Neural cell (in vitro differentiated cells): ENCODE results near the gene BIN2. TPM values are rescaled to one million over a fixed set of nuclear protein-coding genes. Genes with fewer than 3 reads are reported as not detected.
"Not testable (repeated sequence)": the region's sequence is repeated elsewhere in the genome, so short reads cannot be mapped to it uniquely, and the experiment has no call there.

Experiments
- H2AFZ ChIP-seq: fragments of 200-600, 300-800 bp; sonication (generic), shearing (Covaris generic); 2 replicates; pipeline ENCODE4 v1.6.0; 2014; ENCODE audit warnings: low read depth, mild to moderate bottlenecking, antibody characterized with exemption, low read length, moderate library complexity
- H3F3A ChIP-seq: fragments of 200-600 bp; shearing (Covaris generic); 2 replicates; pipeline ENCODE4 v1.6.1; 2016; ENCODE audit warnings: mild to moderate bottlenecking, moderate library complexity, mixed read lengths, antibody characterized with exemption, low read length; ENCODE audit not compliant: insufficient read depth, poor library complexity, severe bottlenecking
- H3K27ac ChIP-seq: fragments of 200-600, 300-800 bp; sonication (generic), shearing (Covaris generic); 2 replicates; pipeline ENCODE4 v1.5.1; 2014; ENCODE audit warnings: mild to moderate bottlenecking, low read length, moderate library complexity
- H3K27me3 ChIP-seq: fragments of 300-800, 200-600 bp; sonication (generic), shearing (Covaris generic); 2 replicates; pipeline ENCODE4 v1.6.0; 2014; ENCODE audit warnings: mild to moderate bottlenecking, low read depth, low read length, moderate library complexity; ENCODE audit not compliant: insufficient read depth
- H3K36me3 ChIP-seq: fragments of 300-800, 200-600 bp; sonication (generic), shearing (Covaris generic); 2 replicates; pipeline ENCODE4 v1.5.1; 2014; ENCODE audit warnings: mild to moderate bottlenecking, antibody characterized with exemption, low read length, moderate library complexity; ENCODE audit not compliant: insufficient read depth
- H3K4me2 ChIP-seq: fragments of 300-800, 200-600 bp; sonication (generic), shearing (Covaris generic); 2 replicates; pipeline ENCODE4 v1.6.0; 2014; ENCODE audit warnings: mild to moderate bottlenecking, low read length
- H3K4me3 ChIP-seq: fragments of 300-800, 200-600 bp; sonication (generic), shearing (Covaris generic); 2 replicates; pipeline ENCODE4 v1.5.1; 2014; ENCODE audit warnings: mild to moderate bottlenecking, low read length, moderate library complexity
- H3K79me2 ChIP-seq: fragments of 200-600 bp; shearing (Covaris generic); replicated peaks from 2 replicates; pipeline ENCODE4 v1.6.0; 2014; ENCODE audit warnings: mild to moderate bottlenecking, low read length, moderate library complexity; ENCODE audit not compliant: insufficient read depth
- H3K9ac ChIP-seq: fragments of 300-800, 200-600 bp; sonication (generic), shearing (Covaris generic); 2 replicates; pipeline ENCODE4 v1.6.1; 2016; ENCODE audit warnings: mild to moderate bottlenecking, low read length, mixed read lengths
- H3K9me2 ChIP-seq: fragments of 200-600 bp; shearing (Covaris generic); 2 replicates; pipeline ENCODE4 v1.6.1; 2016; ENCODE audit warnings: mild to moderate bottlenecking, low read length, mixed read lengths; ENCODE audit not compliant: insufficient read depth
- H3K9me3 ChIP-seq: fragments of 200-600, 300-800 bp; sonication (generic), shearing (Covaris generic); 2 replicates; pipeline ENCODE4 v1.6.1; 2016; ENCODE audit warnings: mild to moderate bottlenecking, mixed run types, low read length, moderate library complexity, mixed read lengths
- H4K20me1 ChIP-seq: fragments of 200-600 bp; shearing (Covaris generic); 2 replicates; pipeline ENCODE4 v1.6.1; 2016; ENCODE audit warnings: mild to moderate bottlenecking, mixed run types; ENCODE audit not compliant: insufficient read depth
- EP300 ChIP-seq: fragments of 450-650 bp; conservative IDR thresholded peaks from 2 replicates; pipeline ENCODE4 v1.6.1; 2014; ENCODE audit warnings: antibody characterized with exemption, mild to moderate bottlenecking, moderate library complexity; ENCODE audit not compliant: poor library complexity, severe bottlenecking
- EZH2 ChIP-seq: fragments of 200-600, 300-800 bp; shearing (Covaris generic), sonication (generic); IDR thresholded peaks from 2 replicates; pipeline ENCODE4 v1.6.1; 2014; ENCODE audit warnings: antibody characterized with exemption, low read length, borderline replicate concordance, mild to moderate bottlenecking; ENCODE audit not compliant: insufficient read depth, poor library complexity, severe bottlenecking
- MXI1 ChIP-seq: fragments of 450-650 bp; conservative IDR thresholded peaks from 2 replicates; pipeline ENCODE4 v1.6.1; 2014; ENCODE audit warnings: antibody characterized with exemption, mild to moderate bottlenecking; ENCODE audit not compliant: poor library complexity, severe bottlenecking
- POLR2AphosphoS5 ChIP-seq: IDR thresholded peaks from 2 replicates; pipeline ENCODE4 v1.6.1; 2012
- RAD21 ChIP-seq: fragments of 450-650 bp; conservative IDR thresholded peaks from 2 replicates; pipeline ENCODE4 v1.6.1; 2014; ENCODE audit warnings: antibody characterized with exemption, mild to moderate bottlenecking, moderate library complexity
- REST ChIP-seq: IDR thresholded peaks from 2 replicates; pipeline ENCODE4 v1.6.1; 2012; ENCODE audit warnings: borderline replicate concordance
- SMC3 ChIP-seq: fragments of 450-650 bp; conservative IDR thresholded peaks from 2 replicates; pipeline ENCODE4 v1.6.1; 2014; ENCODE audit warnings: antibody characterized with exemption, mild to moderate bottlenecking, moderate library complexity; ENCODE audit not compliant: poor library complexity
- TAF1 ChIP-seq: IDR thresholded peaks from 2 replicates; pipeline ENCODE4 v1.6.1; 2012; ENCODE audit warnings: low read depth
- polyA plus RNA-seq: library from polyadenylated mRNA; depleted of rRNA; stranded (reverse); fragments of >200 nt; gene quantifications from 2 replicates; pipeline ENCODE4 v1.2.3, GENCODE V29; 2014
- TF ChIP-seq, protein P1 (sequence below): fragments of 450-650 bp; IDR thresholded peaks from 2 replicates; pipeline ENCODE4 v1.5.1; 2014; ENCODE audit warnings: antibody characterized with exemption, mild to moderate bottlenecking, moderate library complexity; ENCODE audit not compliant: poor library complexity, severe bottlenecking

BIN2 gene
- polyA plus RNA-seq, 1 donor from 2014 or later = not detected

DNA sequence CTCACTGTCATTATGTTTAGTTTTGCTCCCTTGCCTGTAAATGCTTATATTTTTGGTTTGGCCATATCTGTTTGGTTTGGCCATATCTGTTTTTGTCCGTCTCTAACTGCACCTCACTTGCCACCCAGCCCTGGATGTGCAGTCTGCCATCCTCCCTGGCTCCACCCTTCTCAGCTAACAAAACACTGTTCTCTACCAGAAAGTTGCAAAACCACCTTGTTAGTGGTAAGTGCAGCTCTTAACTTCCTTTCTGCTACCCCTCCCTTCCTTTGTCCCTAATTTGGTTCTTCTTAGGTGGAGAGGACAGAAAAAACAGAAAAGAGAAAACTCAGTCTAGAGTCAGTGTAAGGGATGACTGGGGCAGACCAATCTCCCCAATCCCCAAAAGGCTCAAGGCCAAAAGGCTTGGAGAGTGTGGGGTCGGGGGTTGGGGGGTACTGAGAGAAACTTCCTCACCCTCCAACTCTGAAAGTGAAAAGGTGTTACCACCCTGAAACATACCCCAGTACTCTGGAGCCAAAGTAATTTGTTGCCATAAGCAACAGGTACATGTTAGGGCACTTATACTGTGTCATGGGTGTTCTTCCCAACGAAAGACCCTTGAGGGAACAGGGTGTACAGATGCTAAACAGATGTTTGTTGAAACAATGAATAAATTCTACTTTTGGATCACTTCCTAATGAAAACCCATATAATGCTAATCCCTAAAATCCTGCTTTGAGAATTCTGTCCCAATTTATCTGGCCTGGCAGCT lies 5.0 kb downstream of the BIN2 start:
- Histone ChIP-seq H3K79me2 (no peaks in the 10 kb centered on the region), H3K27me3 (no peaks in the 10 kb centered on the region), H4K20me1 (no peaks in the 10 kb centered on the region), H3K27ac (no peak overlapping the region), H3K4me2 (no peak overlapping the region), H3K9me3 (no peaks in the 10 kb centered on the region), H3K9ac (no peak overlapping the region), H3K4me3 (no peak overlapping the region), H3F3A (no peaks in the 10 kb centered on the region), H3K9me2 (no peaks in the 10 kb centered on the region), H3K36me3 (no peaks in the 10 kb centered on the region), H2AFZ (no peak overlapping the region)
- TF ChIP-seq EZH2 = no peak
- no peak for TF ChIP-seq RAD21
- no peak for TF ChIP-seq MXI1
- no peak for TF ChIP-seq EP300
- no peak for TF ChIP-seq TAF1
- TF ChIP-seq POLR2AphosphoS5 = no peak
- TF ChIP-seq, protein P1, sequence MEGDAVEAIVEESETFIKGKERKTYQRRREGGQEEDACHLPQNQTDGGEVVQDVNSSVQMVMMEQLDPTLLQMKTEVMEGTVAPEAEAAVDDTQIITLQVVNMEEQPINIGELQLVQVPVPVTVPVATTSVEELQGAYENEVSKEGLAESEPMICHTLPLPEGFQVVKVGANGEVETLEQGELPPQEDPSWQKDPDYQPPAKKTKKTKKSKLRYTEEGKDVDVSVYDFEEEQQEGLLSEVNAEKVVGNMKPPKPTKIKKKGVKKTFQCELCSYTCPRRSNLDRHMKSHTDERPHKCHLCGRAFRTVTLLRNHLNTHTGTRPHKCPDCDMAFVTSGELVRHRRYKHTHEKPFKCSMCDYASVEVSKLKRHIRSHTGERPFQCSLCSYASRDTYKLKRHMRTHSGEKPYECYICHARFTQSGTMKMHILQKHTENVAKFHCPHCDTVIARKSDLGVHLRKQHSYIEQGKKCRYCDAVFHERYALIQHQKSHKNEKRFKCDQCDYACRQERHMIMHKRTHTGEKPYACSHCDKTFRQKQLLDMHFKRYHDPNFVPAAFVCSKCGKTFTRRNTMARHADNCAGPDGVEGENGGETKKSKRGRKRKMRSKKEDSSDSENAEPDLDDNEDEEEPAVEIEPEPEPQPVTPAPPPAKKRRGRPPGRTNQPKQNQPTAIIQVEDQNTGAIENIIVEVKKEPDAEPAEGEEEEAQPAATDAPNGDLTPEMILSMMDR = no peak
- no peak for TF ChIP-seq REST
- TF ChIP-seq SMC3 = no peak

GRCh38 chr12:51318057-51318806 lies 5.7 kb downstream of the BIN2 start:
- H3K27ac ChIP-seq, H4K20me1 ChIP-seq, H3F3A ChIP-seq, H3K27me3 ChIP-seq, H3K4me2 ChIP-seq, H2AFZ ChIP-seq, H3K36me3 ChIP-seq, H3K4me3 ChIP-seq, H3K79me2 ChIP-seq, H3K9me3 ChIP-seq, H3K9me2 ChIP-seq, H3K9ac ChIP-seq: not testable (repeated sequence)
